ENCODE results near the gene PLEKHH2.
"Not testable (repeated sequence)": the region's sequence is repeated elsewhere in the genome, so short reads cannot be mapped to it uniquely, and the experiment has no call there.

The PLEKHH2 gene

GRCh38 chr2:43676322-43677050 is 39.4 kb downstream of the PLEKHH2 start, which contains the start of gene C1GALT1C1L:
C1GALT1C1L (minus strand) TSS chr2:43676429; CDS start chr2:43676322, 107 bp downstream.
- H3K4me3 ChIP-seq (replicated peaks; ENCODE audit: insufficient read depth, low read length): peak within 1 kb of the TSS; percentile 7; the same call in 1 of the 2 replicates
- DNase-seq (ENCODE audit: low read depth in 1 of 2, low spot score in 1 of 2): peak in 1 of 2 experiments; percentile 10

GRCh38 chr2:43677783-43678182 is 40.7 kb downstream of the PLEKHH2 start:
- H3K4me3 ChIP-seq (replicated peaks; ENCODE audit: insufficient read depth, low read length); H3K27me3 ChIP-seq (ENCODE audit: insufficient read depth, poor library complexity, severe bottlenecking); H3K27ac ChIP-seq (replicated peaks); DNase-seq (ENCODE audit: low read depth in 1 of 2, low spot score in 1 of 2): not testable (repeated sequence)

More at GRCh38 chr2:43676322-43677050, 39.4 kb downstream of the PLEKHH2 start, which contains the start of gene C1GALT1C1L:
- H3K27me3 ChIP-seq (ENCODE audit: insufficient read depth, poor library complexity, severe bottlenecking): no peaks in the 10 kb centered on the region
- no peak within 1 kb of the TSS for H3K27ac ChIP-seq (replicated peaks)
- TF ChIP-seq GABPA (IDR thresholded peaks at IDR 0.05; ENCODE audit: low read depth) (no peak), POLR2AphosphoS5 (IDR thresholded peaks at IDR 0.05; ENCODE audit: low read depth) (no peak), CTCF (IDR thresholded peaks at IDR 0.05; ENCODE audit: insufficient read depth, low read length) (no peak), REST (IDR thresholded peaks at IDR 0.05; ENCODE audit: insufficient replicate concordance, low read depth) (no peak), SPI1 (IDR thresholded peaks at IDR 0.05; ENCODE audit: borderline replicate concordance, low read depth) (no peak)

- Histone ChIP-seq H3K27me3 (ENCODE audit: insufficient read depth, poor library complexity, severe bottlenecking) (no peaks in the 10 kb centered on the region), H3K27ac (replicated peaks) (no peak overlapping the region), H3K4me3 (replicated peaks; ENCODE audit: insufficient read depth, low read length) (no peak overlapping the region)
- no peak for DNase-seq (ENCODE audit: low read depth in 1 of 2, low spot score in 1 of 2)
- TF ChIP-seq REST (IDR thresholded peaks at IDR 0.05; ENCODE audit: insufficient replicate concordance, low read depth) (no peak), GABPA (IDR thresholded peaks at IDR 0.05; ENCODE audit: low read depth) (no peak), CTCF (IDR thresholded peaks at IDR 0.05; ENCODE audit: insufficient read depth, low read length) (no peak), POLR2AphosphoS5 (IDR thresholded peaks at IDR 0.05; ENCODE audit: low read depth) (no peak), SPI1 (IDR thresholded peaks at IDR 0.05; ENCODE audit: borderline replicate concordance, low read depth) (no peak)
These were observed 48.3 kb downstream of the PLEKHH2 start for GRCh38 chr2:43685357-43685756.

- no peak for DNase-seq (ENCODE audit: low read depth in 1 of 2, low spot score in 1 of 2)
- Histone ChIP-seq H3K27me3 (ENCODE audit: insufficient read depth, poor library complexity, severe bottlenecking) (peaks cover 2% of the 10 kb centered on the region), H3K4me3 (replicated peaks; ENCODE audit: insufficient read depth, low read length) (no peak overlapping the region), H3K27ac (replicated peaks) (no peak overlapping the region)
- TF ChIP-seq POLR2AphosphoS5 (IDR thresholded peaks at IDR 0.05; ENCODE audit: low read depth): no peak
- TF ChIP-seq SPI1 (IDR thresholded peaks at IDR 0.05; ENCODE audit: borderline replicate concordance, low read depth): no peak
- TF ChIP-seq REST (IDR thresholded peaks at IDR 0.05; ENCODE audit: insufficient replicate concordance, low read depth): no peak
- no peak for TF ChIP-seq GABPA (IDR thresholded peaks at IDR 0.05; ENCODE audit: low read depth)
These were observed 52.9 kb downstream of the PLEKHH2 start for GRCh38 chr2:43689999-43690398.

Data from HL-60 (cell line).